Activated CD4-positive, alpha-beta T cell treated with anti-CD3 and anti-CD28 coated beads for 36 hours (primary cell): ENCODE data around the gene ENDOU. TPM values are rescaled to one million over a fixed set of nuclear protein-coding genes. Genes with fewer than 3 reads are reported as not detected.

Experiments used
- ATAC-seq: fragments of 200-7000 bp; cut with Tn5 transposase; one replicate; pipeline ENCODE4 v1.10.0; 2021; ENCODE audit warnings: mild to moderate bottlenecking, moderate library complexity
- CTCF ChIA-PET: fragments of 350-600 bp; sonication (Branson Sonifier 250); formaldehyde crosslinking; loops from one replicate; lab custom pipeline; 2021; ENCODE audit warnings: antibody characterized with exemption; lab: Charles Lee
- POLR2A ChIA-PET: fragments of 350-600 bp; sonication (Branson Sonifier 250); formaldehyde crosslinking; loops from one replicate; lab custom pipeline; 2021; ENCODE audit warnings: antibody characterized with exemption, inconsistent platforms; lab: Charles Lee
- DNase-seq: peaks from one replicate; pipeline ENCODE4 v3.0.0-alpha.2; 2020
- H3K27ac Mint-ChIP-seq: one replicate; pipeline ENCODE4 v1.8.0; 2021; ENCODE audit warnings: mixed read lengths
- H3K27me3 Mint-ChIP-seq: one replicate; pipeline ENCODE4 v1.8.0; 2021; ENCODE audit warnings: mixed read lengths
- H3K36me3 Mint-ChIP-seq: one replicate; pipeline ENCODE4 v1.8.0; 2021; ENCODE audit warnings: low read depth, mixed read lengths
- H3K4me1 Mint-ChIP-seq: one replicate; pipeline ENCODE4 v1.8.0; 2021; ENCODE audit warnings: mixed read lengths
- H3K4me3 Mint-ChIP-seq: one replicate; pipeline ENCODE4 v1.8.0; 2021; ENCODE audit warnings: mild to moderate bottlenecking, moderate library complexity, mixed read lengths
- H3K9me3 Mint-ChIP-seq: one replicate; pipeline ENCODE4 v1.8.0; 2021; ENCODE audit warnings: low read depth, mixed read lengths
- intact Hi-C, 2 experiments: fragments of 100-400 bp; cut with DNase I in 1 of 2; cut with micrococcal nuclease in 1 of 2; formaldehyde crosslinking; loops; one replicate each; pipeline versions ENCODE4 v1.14.2 to v1.15.1; 2022 to 2024; cut with DNase I, micrococcal nuclease
- total RNA-seq, 2 experiments: library from RNA; stranded (reverse); gene quantifications; one replicate each; pipeline ENCODE4 v1.2.3, GENCODE V29; 2021

The ENDOU gene
- total RNA-seq, 2 experiments from 2014 or later, result not detected

DNA sequence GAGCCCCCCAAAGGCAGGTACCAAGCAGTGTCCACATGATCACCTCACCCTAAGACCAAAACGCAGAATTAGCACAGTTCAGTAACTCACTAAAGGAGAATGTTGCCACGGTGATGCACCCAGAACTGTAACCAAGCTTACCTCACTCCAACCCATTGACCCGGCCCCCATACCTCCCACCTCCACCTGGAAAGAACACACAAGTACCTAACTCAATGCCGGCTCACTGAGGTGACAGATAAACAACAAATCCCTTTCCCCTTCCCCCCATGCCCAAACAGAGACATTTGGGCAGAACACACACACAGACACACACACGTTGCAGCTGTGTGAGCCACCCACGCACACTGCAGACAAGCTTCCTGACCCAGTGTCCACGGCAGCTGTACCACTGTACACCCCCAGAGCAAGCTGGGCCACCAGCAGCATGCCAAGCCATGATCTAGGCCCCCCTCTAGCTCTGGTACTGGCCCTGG is 32.1 kb upstream of the ENDOU start:
- Mint-ChIP-seq H3K4me3 (no peak overlapping the region), H3K36me3 (no peaks in the 10 kb centered on the region), H3K4me1 (peaks cover 47% of the 10 kb centered on the region), H3K27ac (peak overlapping the region; percentile 15), H3K9me3 (no peaks in the 10 kb centered on the region), H3K27me3 (no peaks in the 10 kb centered on the region)
- ChIA-PET POLR2A (interaction anchor here (0.6 to 1.2 kb wide), 2 partner anchors 53 to 82 kb away, joined by 3 read pairs; no protein-coding TSS in a partner anchor), CTCF (interaction anchor here (0.6 to 10.3 kb wide), 12 partner anchors 10 to 181 kb away, joined by 3 to 218 read pairs (median 4); no protein-coding TSS in a partner anchor)
- DNase-seq (no peak), ATAC-seq (no peak)
- intact Hi-C loops, result loop anchor here in 1 of 2 experiments (10.0 kb wide), 1 partner anchor 207 kb away; the partner anchor contains the start of gene TMEM106C

DNA sequence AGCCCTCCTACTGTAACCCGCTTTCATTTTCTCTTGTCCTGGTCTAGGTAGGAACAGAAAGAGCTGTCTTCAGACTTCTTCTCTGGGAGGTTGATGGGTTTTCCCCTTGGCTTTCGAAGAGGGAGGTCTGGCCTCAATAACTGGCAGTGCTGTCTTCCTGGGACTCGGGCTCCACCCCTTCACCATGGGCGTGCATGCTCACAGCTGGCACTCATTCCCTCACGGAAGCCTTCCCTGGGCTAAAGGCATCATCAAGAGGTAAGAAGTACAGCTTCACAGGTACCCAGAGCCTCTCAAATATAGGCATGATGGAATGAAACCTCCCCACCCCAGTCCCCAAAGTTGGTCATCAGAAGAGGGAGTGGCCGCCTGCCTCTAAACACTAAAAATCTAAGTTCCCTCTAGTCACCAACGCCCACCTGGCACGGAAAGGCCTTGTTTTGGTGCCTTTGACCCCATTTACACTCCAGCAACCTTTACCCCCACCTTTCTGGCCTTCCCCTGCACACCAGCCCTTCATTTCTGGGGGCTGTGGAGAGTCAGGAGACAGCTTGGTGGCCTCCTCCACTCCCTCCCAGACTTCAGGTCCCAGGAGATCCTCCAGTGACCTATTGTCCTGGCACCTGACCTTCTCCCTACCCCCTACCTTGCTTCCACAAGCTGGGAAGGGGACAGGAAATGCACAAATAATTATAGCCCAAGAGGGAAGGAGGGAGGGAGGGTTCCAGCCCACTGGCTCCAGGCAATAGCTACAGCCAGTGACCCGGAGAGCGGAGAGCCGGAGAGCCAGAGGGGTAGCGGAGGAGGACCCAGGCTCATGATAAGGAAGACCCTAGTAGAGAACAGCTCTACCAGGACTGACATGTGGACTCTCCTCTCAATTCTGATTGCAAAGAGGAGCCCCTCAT is 30.6 kb upstream of the ENDOU start:
- DNase-seq, result peak; percentile 58
- H3K9me3 Mint-ChIP-seq, result no peaks in the 10 kb centered on the region
- POLR2A ChIA-PET, result interaction anchor here (0.6 to 0.9 kb wide), 3 partner anchors 13 to 127 kb away, joined by 3 to 5 read pairs (median 3); no protein-coding TSS in a partner anchor
- H3K4me1 Mint-ChIP-seq, result peaks cover 45% of the 10 kb centered on the region
- intact Hi-C loops, result loop anchor here in 1 of 2 experiments (10.0 kb wide), 1 partner anchor 209 kb away; the partner anchor contains the start of gene TMEM106C
- H3K27ac Mint-ChIP-seq, result peak overlapping the region; percentile 49
- no peaks in the 10 kb centered on the region for H3K36me3 Mint-ChIP-seq
- peak; percentile 71 for ATAC-seq
- CTCF ChIA-PET, result interaction anchor here (0.5 to 10.3 kb wide), 17 partner anchors 12 to 401 kb away, joined by 3 to 218 read pairs (median 4); partner anchors contain the start of genes ENDOU, RPAP3 and SLC48A1
- H3K4me3 Mint-ChIP-seq, result no peak overlapping the region
- no peaks in the 10 kb centered on the region for H3K27me3 Mint-ChIP-seq

DNA sequence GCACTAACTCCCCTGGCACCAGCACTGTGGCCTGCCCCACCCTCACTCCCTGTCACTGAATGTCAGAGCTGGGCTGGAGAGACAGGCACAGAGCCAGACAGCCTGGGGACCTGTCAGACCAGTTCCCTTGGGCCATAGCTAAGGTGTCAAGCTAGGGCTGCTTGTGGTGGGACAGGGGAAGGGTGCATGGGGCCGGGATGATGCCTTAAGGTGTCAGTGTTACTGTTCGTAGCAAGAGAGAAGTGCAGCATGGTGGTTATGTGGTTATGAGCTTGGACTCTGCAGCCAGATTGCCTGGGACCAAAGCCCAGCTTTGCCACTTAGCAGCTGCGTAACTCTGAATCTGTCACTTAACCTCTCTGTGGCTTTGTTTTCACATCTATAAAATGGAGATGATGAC is 29.6 kb upstream of the ENDOU start:
- H3K36me3 Mint-ChIP-seq, result no peaks in the 10 kb centered on the region
- ATAC-seq (no peak), DNase-seq (no peak)
- CTCF ChIA-PET, result interaction anchor here (0.5 to 10.3 kb wide), 17 partner anchors 13 to 400 kb away, joined by 3 to 218 read pairs (median 5); partner anchors contain the start of genes ENDOU, RPAP3 and SLC48A1
- POLR2A ChIA-PET, result interaction anchor here (0.9 kb wide), 1 partner anchor 12 kb away, joined by 5 read pairs; no protein-coding TSS in a partner anchor
- intact Hi-C loops, result loop anchor here in 1 of 2 experiments (10.0 kb wide), 1 partner anchor 210 kb away; the partner anchor contains the start of gene TMEM106C
- peak overlapping the region; percentile 15 for H3K27ac Mint-ChIP-seq
- no peak overlapping the region for H3K4me3 Mint-ChIP-seq
- no peaks in the 10 kb centered on the region for H3K9me3 Mint-ChIP-seq
- H3K27me3 Mint-ChIP-seq, result no peaks in the 10 kb centered on the region
- H3K4me1 Mint-ChIP-seq, result peaks cover 45% of the 10 kb centered on the region

DNA sequence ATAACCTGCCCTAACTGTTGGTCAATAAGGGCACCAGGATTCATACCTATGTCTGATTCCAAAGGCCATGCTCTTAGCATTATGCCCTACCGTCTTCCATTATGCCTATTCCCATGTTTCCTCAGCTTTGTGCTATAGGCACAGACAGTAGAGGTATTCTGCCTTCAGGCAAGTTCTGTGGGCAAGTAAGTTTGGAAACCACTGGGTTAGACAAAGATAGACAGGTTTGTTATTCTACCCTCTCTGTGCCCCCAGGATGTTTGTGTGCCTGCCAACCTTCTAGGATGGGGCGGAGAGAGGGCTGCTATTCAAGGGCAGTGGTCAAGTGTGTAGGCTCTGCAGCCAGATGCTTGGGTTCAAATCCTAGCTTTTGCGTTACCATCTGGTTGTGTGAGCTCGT is 28.8 kb upstream of the ENDOU start:
- Mint-ChIP-seq H3K9me3 (no peaks in the 10 kb centered on the region), H3K4me3 (no peak overlapping the region), H3K4me1 (peaks cover 41% of the 10 kb centered on the region), H3K27me3 (no peaks in the 10 kb centered on the region), H3K27ac (no peak overlapping the region), H3K36me3 (no peaks in the 10 kb centered on the region)
- intact Hi-C loops, result loop anchor here in 1 of 2 experiments (10.0 kb wide), 1 partner anchor 211 kb away; the partner anchor contains the start of gene TMEM106C
- DNase-seq, result no peak
- ChIA-PET POLR2A (no interaction called here), CTCF (interaction anchor here (1.0 to 10.3 kb wide), 5 partner anchors 12 to 86 kb away, joined by 3 to 218 read pairs (median 7); no protein-coding TSS in a partner anchor)
- ATAC-seq, result no peak

DNA sequence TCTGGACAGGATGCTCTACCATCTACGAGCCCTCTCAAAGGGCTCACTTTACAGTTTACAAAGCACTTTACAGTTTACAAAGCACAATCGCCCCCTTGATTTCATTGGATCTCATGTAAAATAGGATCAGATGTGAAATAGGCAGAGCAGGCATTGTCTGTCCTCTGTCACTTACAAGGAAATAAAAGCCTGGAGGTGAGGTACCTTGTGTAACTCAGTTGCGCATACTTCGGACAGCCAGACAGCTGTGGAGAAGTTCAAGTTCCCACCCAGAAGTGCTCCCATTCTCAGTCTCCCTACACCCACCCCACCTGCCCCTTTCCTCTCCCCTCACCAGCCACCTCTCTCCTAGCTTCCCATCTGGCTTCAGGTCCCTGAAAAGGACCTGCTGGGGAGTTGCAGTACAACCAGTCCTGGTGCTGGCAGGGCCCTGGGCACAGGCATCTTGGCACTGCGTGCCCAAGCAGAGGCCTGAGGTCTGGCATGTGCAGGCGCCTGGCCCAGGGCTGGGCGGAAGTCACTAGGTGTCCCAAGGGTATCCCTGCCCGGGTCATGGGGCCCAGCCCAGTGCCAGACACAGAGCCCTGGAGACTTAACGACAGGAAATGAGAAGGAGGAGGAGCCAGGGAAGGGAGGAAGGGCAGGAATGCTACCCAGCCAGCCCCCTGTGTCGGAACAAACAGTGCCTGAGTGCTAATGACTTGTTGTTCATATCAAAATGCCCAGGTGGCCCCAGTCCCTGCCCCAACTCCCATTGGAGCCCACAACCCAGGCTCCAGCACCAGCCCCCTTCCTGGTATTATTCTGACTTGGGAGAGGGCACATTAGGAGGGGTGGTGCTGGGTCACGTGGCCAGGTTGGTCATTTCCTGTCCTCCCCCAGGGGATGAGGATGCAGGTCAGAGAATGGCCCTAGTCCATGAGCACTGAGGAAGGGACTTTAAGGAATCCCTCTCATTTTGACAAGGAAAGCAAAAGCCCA is 28.0 kb upstream of the ENDOU start:
- ATAC-seq, result no peak
- ChIA-PET POLR2A (no interaction called here), CTCF (interaction anchor here (2.2 to 10.3 kb wide), 3 partner anchors 11 to 85 kb away, joined by 7 to 218 read pairs (median 92); no protein-coding TSS in a partner anchor)
- Mint-ChIP-seq H3K27me3 (no peaks in the 10 kb centered on the region), H3K27ac (no peak overlapping the region), H3K9me3 (no peaks in the 10 kb centered on the region), H3K4me1 (peaks cover 37% of the 10 kb centered on the region), H3K4me3 (no peak overlapping the region), H3K36me3 (no peaks in the 10 kb centered on the region)
- intact Hi-C loops, result loop anchor here in 1 of 2 experiments (10.0 kb wide), 1 partner anchor 211 kb away; the partner anchor contains the start of gene TMEM106C
- DNase-seq, result no peak

DNA sequence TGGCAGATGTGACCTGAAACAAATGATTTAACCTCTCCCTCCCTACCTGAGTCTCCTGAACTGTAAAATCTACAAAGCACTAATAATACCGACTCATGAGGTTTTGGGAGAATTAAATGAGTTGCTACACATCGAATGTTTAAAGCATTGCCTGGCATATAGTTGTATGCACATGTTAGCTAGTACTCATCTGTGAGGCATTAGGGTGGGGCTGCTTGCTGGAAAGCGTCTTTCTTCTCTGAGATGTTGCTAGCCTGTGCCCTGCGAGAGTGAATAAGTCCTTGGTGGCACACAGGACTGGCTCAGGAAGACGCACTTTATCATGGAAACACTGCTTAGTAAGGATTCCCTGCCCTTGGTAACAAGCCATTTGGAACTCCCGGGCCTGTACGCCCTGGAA is 27.3 kb upstream of the ENDOU start:
- no peak overlapping the region for H3K4me3 Mint-ChIP-seq
- intact Hi-C loops, result loop anchor here in 1 of 2 experiments (10.0 kb wide), 1 partner anchor 212 kb away; the partner anchor contains the start of gene TMEM106C
- DNase-seq (no peak), ATAC-seq (no peak)
- no peaks in the 10 kb centered on the region for H3K27me3 Mint-ChIP-seq
- no peaks in the 10 kb centered on the region for H3K9me3 Mint-ChIP-seq
- CTCF ChIA-PET, result interaction anchor here (1.0 to 7.9 kb wide), 4 partner anchors 11 to 86 kb away, joined by 4 to 92 read pairs (median 6); no protein-coding TSS in a partner anchor
- H3K27ac Mint-ChIP-seq, result no peak overlapping the region
- H3K36me3 Mint-ChIP-seq, result no peaks in the 10 kb centered on the region
- POLR2A ChIA-PET, result no interaction called here
- H3K4me1 Mint-ChIP-seq, result peaks cover 32% of the 10 kb centered on the region

DNA sequence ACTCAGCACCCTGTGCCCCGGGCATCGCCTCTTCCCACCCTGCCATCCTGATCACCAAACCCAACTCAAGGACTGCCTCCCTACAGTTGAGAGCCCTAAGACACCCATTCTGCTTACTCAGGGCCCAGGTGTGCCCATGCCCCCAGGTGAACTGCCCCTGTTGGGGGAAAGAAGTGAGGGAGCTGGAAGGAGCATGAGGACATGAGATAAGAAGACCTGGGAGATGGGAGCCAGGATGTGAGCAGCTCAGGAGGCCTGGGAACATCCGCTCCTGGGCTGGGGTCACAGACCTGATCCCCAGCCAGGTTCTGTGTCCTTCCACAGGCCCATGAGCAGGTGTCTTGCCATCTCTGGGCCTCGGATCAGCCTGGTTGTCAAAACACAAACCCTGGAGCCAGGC is 26.8 kb upstream of the ENDOU start:
- H3K4me1 Mint-ChIP-seq, result peaks cover 27% of the 10 kb centered on the region
- H3K36me3 Mint-ChIP-seq, result no peaks in the 10 kb centered on the region
- H3K27ac Mint-ChIP-seq, result no peak overlapping the region
- intact Hi-C loops, result loop anchor here in 1 of 2 experiments (10.0 kb wide), 1 partner anchor 213 kb away; the partner anchor contains the start of gene TMEM106C
- no peak overlapping the region for H3K4me3 Mint-ChIP-seq
- no peaks in the 10 kb centered on the region for H3K9me3 Mint-ChIP-seq
- no peak for DNase-seq
- no peak for ATAC-seq
- CTCF ChIA-PET, result interaction anchor here (1.0 to 1.3 kb wide), 2 partner anchors 11 to 20 kb away, joined by 4 to 5 read pairs; no protein-coding TSS in a partner anchor
- POLR2A ChIA-PET, result no interaction called here
- no peaks in the 10 kb centered on the region for H3K27me3 Mint-ChIP-seq

DNA sequence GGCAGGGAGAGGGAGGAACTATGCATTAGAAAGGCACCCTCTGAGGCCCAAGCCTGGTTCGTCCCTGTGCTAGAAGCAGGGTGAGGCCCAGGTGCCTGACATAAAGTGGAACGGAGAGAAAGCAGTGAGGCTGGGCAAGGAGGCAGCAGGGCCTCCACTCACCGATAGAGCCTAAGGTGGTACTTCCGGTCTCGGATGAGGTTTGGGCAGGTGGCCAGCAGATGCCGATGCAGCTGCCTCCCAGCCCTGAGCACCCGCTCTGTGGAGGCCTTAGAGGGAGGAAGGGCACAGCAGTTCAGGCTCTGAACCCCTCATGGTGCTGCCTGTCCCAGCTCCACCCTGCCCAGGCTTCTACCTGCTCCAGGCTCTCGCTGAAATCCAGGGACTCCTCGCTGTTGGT is 26.3 kb upstream of the ENDOU start:
- Mint-ChIP-seq H3K4me3 (no peak overlapping the region), H3K4me1 (peaks cover 25% of the 10 kb centered on the region), H3K27me3 (no peaks in the 10 kb centered on the region), H3K27ac (no peak overlapping the region), H3K9me3 (no peaks in the 10 kb centered on the region), H3K36me3 (no peaks in the 10 kb centered on the region)
- CTCF ChIA-PET, result interaction anchor here (0.6 to 1.3 kb wide), 3 partner anchors 10 to 21 kb away, joined by 3 to 5 read pairs (median 4); no protein-coding TSS in a partner anchor
- POLR2A ChIA-PET, result no interaction called here
- no peak for ATAC-seq
- DNase-seq, result no peak
- intact Hi-C loops, result loop anchor here in 1 of 2 experiments (10.0 kb wide), 1 partner anchor 213 kb away; the partner anchor contains the start of gene TMEM106C

DNA sequence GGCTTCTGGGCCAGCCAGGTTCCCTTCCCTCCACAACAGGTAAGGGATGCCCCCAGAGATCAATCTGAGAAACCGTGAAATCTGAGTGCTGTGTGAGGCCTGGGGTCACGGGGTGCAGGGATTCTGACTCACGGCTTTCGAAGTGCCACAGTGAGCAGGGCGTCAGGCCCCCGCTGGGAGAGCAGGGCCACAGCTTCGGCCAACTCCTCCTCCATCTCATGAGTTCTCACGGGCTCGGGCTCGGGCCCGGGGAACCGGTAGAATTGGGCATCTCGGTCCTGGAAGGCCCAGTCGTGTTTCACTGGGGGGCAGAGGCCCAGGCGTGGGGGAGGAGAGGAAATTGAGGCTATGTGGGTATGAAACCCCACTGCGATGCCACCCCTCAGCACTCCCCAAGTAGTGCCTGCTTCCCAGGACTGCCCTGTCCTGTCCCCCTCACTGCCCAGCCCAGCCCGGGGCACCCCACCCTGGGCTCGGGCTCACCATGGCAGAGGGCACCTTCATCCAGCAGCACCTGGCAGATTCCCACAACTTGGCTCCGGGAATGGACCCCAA is 25.7 kb upstream of the ENDOU start:
- CTCF ChIA-PET, result interaction anchor here (0.6 to 1.3 kb wide), 3 partner anchors 10 to 21 kb away, joined by 3 to 5 read pairs (median 3); no protein-coding TSS in a partner anchor
- Mint-ChIP-seq H3K9me3 (no peaks in the 10 kb centered on the region), H3K4me3 (no peak overlapping the region), H3K36me3 (no peaks in the 10 kb centered on the region), H3K4me1 (peaks cover 19% of the 10 kb centered on the region), H3K27me3 (no peaks in the 10 kb centered on the region), H3K27ac (no peak overlapping the region)
- POLR2A ChIA-PET, result no interaction called here
- DNase-seq (no peak), ATAC-seq (no peak)
- intact Hi-C loops, result loop anchor here in 1 of 2 experiments (10.0 kb wide), 1 partner anchor 214 kb away; the partner anchor contains the start of gene TMEM106C
